ENCODE data around the gene SPATA9. TPM values are rescaled to one million over a fixed set of nuclear protein-coding genes. Genes with fewer than 3 reads are reported as not detected.
A peak's percentile ranks its signal among the peaks of the same experiment; 100 is the strongest.
"Not testable (repeated sequence)": the region's sequence is repeated elsewhere in the genome, so short reads cannot be mapped to it uniquely, and the experiment has no call there.

SPATA9 gene
- total and polyA plus RNA-seq, 2 of the 8 experiments (the other 6 are each of a cell fraction or from before 2014, with no cell fraction given) = not detected

GRCh38 chr5:95710651-95711500 lies 28.1 kb upstream of the SPATA9 start:
- not testable (repeated sequence) for H2BK120ac ChIP-seq (replicated peaks; ENCODE audit: low read depth, low read length); H3K56ac ChIP-seq (replicated peaks; ENCODE audit: insufficient read length, low read depth, low read length); H2BK20ac ChIP-seq (ENCODE audit: low read length); H3K14ac ChIP-seq (ENCODE audit: insufficient read length); H4K20me1 ChIP-seq (replicated peaks in 1 of 2; ENCODE audit: control insufficient read depth in 1 of 2, insufficient read depth in 2 of 2, low read length in 2 of 2); FAIRE-seq; H4K8ac ChIP-seq (ENCODE audit: extremely low read depth, insufficient read depth, low read length); H3K4ac ChIP-seq (replicated peaks; ENCODE audit: insufficient read length, low read depth, low read length); H3K23me2 ChIP-seq (ENCODE audit: low read depth, low read length); H4K91ac ChIP-seq (replicated peaks; ENCODE audit: insufficient read length, low read length); H3K9me3 ChIP-seq (ENCODE audit: insufficient read depth in 2 of 2, low read depth in 1 of 2, low read length in 1 of 2); H3K36me3 ChIP-seq (ENCODE audit: control insufficient read depth in 2 of 4, insufficient read depth in 4 of 4, low read length in 3 of 4); H3K4me1 ChIP-seq (replicated peaks in 1 of 4; ENCODE audit: control insufficient read depth in 3 of 4, insufficient read depth in 4 of 4, low read length in 3 of 4); H4K5ac ChIP-seq (ENCODE audit: insufficient read length, low read depth, low read length); H3K27ac ChIP-seq (ENCODE audit: low read depth, low read length); H2AK5ac ChIP-seq (ENCODE audit: low read depth, low read length); H3K79me2 ChIP-seq (ENCODE audit: control insufficient read depth in 1 of 2, insufficient read depth in 2 of 2, low read length in 2 of 2); H3K79me1 ChIP-seq (ENCODE audit: low read depth, low read length); H3K18ac ChIP-seq (ENCODE audit: extremely low read depth, low read length); H2BK5ac ChIP-seq (ENCODE audit: low read depth, low read length); H2BK15ac ChIP-seq (ENCODE audit: low read length); H3K23ac ChIP-seq (ENCODE audit: insufficient read length)
- ChIA-PET CTCF (ENCODE audit: partially characterized antibody) (interaction anchor here (0.7 to 1.7 kb wide), 8 partner anchors 12 to 71 kb away, joined by 3 to 6 read pairs (median 3); partner anchors contain the start of gene RHOBTB3), POLR2A (ENCODE audit: partially characterized antibody) (interaction anchor here (0.8 to 4.3 kb wide), 5 partner anchors 12 to 43 kb away, joined by 3 to 24 read pairs (median 5); partner anchors contain the start of gene RHOBTB3)
- peak overlapping the region; percentile 70 to 85 (median 76) for H3K4me3 ChIP-seq (ENCODE audit: extremely low read depth in 1 of 4, insufficient read depth in 2 of 4, low read depth in 3 of 4, low read length in 4 of 4)
- peak overlapping the region; percentile 86 for H2AFZ ChIP-seq (ENCODE audit: low read length)
- DNase-seq (ENCODE audit: low read depth in 1 of 2, low spot score in 2 of 2) = peak in 1 of 2 experiments; percentile 61
- H3K9ac ChIP-seq (replicated peaks in 1 of 4; ENCODE audit: extremely low read depth in 1 of 4, low read depth in 3 of 4, low read length in 3 of 4) = peak overlapping the region in 1 of 4 experiments; percentile 60; a peak in 3 of 7 replicates
- TF ChIP-seq EGR1 (IDR thresholded peaks at IDR 0.05; ENCODE audit: borderline replicate concordance, low read depth, low read length) (peak; percentile 63; the same call in 1 of the 2 replicates), JUND (IDR thresholded peaks at IDR 0.05; ENCODE audit: low read length) (peak; percentile 52; the same call in 1 of the 2 replicates), CTBP2 (IDR thresholded peaks at IDR 0.05; ENCODE audit: borderline replicate concordance, insufficient read depth, insufficient read length, low read length) (peak; percentile 85), SUZ12 (IDR thresholded peaks at IDR 0.05; ENCODE audit: low read length) (peak; percentile 31; the same call in 1 of the 2 replicates), ASH2L (IDR thresholded peaks at IDR 0.05; ENCODE audit: low read length) (peak; percentile 61)
- H3K4me2 ChIP-seq (ENCODE audit: insufficient read depth in 1 of 2, low read depth in 2 of 2, low read length in 2 of 2) = peak overlapping the region; percentile 83 to 84
- 2% methylated on average over 22 of the region's 23 CpGs; no CpG with 5 or more reads in 1 of the 2 experiments for WGBS, 2 experiments (ENCODE audit: extremely low coverage in 1 of 2, insufficient coverage in 1 of 2, insufficient read length in 1 of 2, insufficient replicate concordance in 2 of 2, low coverage in 1 of 2, low lambda C conversion rate in 2 of 2, missing lambda C conversion rate in 1 of 2)
- peaks cover 0 to 11% (median 9%) of the 10 kb centered on the region in 4 experiments; a peak in 6 of 7 replicates for H3K27me3 ChIP-seq (replicated peaks in 1 of 4; ENCODE audit: control insufficient read depth in 3 of 4, extremely low read depth in 1 of 4, insufficient read depth in 3 of 4, low read length in 3 of 4)
- peak overlapping the region; percentile 68; the same call in 1 of the 2 replicates for H2BK12ac ChIP-seq (ENCODE audit: low read depth, low read length)
